ENCODE data around the gene TMEM30B.
"Not testable (repeated sequence)": the region's sequence is repeated elsewhere in the genome, so short reads cannot be mapped to it uniquely, and the experiment has no call there.

Gene TMEM30B

GRCh38 chr14:61320806-61321384 is 39.8 kb upstream of the TMEM30B start:
- peaks cover 61% of the 10 kb centered on the region for H3K27me3 ChIP-seq
- no peaks in the 10 kb centered on the region for H3K9me3 ChIP-seq
- no peak for DNase-seq
- TF ChIP-seq, protein P1, sequence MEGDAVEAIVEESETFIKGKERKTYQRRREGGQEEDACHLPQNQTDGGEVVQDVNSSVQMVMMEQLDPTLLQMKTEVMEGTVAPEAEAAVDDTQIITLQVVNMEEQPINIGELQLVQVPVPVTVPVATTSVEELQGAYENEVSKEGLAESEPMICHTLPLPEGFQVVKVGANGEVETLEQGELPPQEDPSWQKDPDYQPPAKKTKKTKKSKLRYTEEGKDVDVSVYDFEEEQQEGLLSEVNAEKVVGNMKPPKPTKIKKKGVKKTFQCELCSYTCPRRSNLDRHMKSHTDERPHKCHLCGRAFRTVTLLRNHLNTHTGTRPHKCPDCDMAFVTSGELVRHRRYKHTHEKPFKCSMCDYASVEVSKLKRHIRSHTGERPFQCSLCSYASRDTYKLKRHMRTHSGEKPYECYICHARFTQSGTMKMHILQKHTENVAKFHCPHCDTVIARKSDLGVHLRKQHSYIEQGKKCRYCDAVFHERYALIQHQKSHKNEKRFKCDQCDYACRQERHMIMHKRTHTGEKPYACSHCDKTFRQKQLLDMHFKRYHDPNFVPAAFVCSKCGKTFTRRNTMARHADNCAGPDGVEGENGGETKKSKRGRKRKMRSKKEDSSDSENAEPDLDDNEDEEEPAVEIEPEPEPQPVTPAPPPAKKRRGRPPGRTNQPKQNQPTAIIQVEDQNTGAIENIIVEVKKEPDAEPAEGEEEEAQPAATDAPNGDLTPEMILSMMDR (IDR thresholded peaks at IDR 0.05; ENCODE audit: low read depth, low read length): no peak
- no peaks in the 10 kb centered on the region for H3K4me1 ChIP-seq
- no peaks in the 10 kb centered on the region for H3K36me3 ChIP-seq
- H3K4me3 ChIP-seq (ENCODE audit: low read depth, low read length): no peak overlapping the region

DNA sequence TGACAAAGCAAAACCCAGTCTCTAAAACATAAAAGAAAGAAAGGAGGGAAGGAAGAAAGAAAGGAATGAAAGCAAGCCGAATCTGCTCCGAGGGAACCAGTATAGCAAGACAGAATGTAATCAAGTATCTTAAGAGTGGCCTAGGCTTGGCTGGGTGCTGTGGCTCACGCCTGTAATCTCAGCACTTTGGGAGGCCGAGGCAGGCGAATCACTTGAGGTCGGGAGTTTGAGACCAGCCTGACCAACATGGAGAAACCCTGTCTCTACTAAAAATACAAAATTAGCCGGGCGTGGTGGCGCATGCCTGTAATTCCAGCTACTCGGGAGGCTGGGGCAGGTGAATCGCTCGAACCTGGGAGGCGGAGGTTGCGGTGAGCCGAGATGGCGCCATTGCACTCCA is 39.0 kb upstream of the TMEM30B start:
- not testable (repeated sequence) for H3K36me3 ChIP-seq; H3K4me3 ChIP-seq (ENCODE audit: low read depth, low read length); H3K4me1 ChIP-seq; H3K9me3 ChIP-seq; DNase-seq
- peaks cover 61% of the 10 kb centered on the region for H3K27me3 ChIP-seq

GRCh38 chr14:61319706-61320105 is 38.6 kb upstream of the TMEM30B start:
- Histone ChIP-seq H3K4me3 (ENCODE audit: low read depth, low read length) (no peak overlapping the region), H3K4me1 (no peaks in the 10 kb centered on the region), H3K27me3 (peaks cover 61% of the 10 kb centered on the region), H3K9me3 (no peaks in the 10 kb centered on the region), H3K36me3 (no peaks in the 10 kb centered on the region)
- TF ChIP-seq, protein P1 (IDR thresholded peaks at IDR 0.05; ENCODE audit: low read depth, low read length): no peak
- DNase-seq: no peak

DNA sequence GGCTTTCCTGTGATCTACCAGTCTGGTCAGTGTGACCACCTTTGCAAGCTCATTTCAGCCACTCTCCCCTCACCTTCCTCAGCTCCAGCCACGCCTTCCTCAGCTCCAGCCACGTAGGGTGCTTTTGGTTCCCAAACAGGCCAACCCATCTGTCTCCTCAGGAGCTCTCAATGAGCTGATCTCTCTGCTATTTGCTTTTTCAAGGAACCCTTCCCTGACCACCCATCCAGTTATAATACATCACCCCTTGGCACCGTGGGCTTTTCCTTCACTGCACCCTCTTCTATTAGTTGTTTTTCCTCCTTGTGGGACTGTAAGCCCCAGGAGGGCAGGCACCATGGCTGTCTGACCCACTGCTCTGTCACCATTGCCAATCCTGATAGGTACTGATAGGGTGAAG is 37.9 kb upstream of the TMEM30B start:
- DNase-seq: no peak
- no peaks in the 10 kb centered on the region for H3K4me1 ChIP-seq
- no peaks in the 10 kb centered on the region for H3K9me3 ChIP-seq
- H3K36me3 ChIP-seq: no peaks in the 10 kb centered on the region
- H3K4me3 ChIP-seq (ENCODE audit: low read depth, low read length): no peak overlapping the region
- H3K27me3 ChIP-seq: peaks cover 64% of the 10 kb centered on the region
- TF ChIP-seq, protein P1 (IDR thresholded peaks at IDR 0.05; ENCODE audit: low read depth, low read length): no peak

GRCh38 chr14:61315313-61315712 is 34.2 kb upstream of the TMEM30B start:
- no peaks in the 10 kb centered on the region for H3K4me1 ChIP-seq
- H3K36me3 ChIP-seq: no peaks in the 10 kb centered on the region
- TF ChIP-seq, protein P1 (IDR thresholded peaks at IDR 0.05; ENCODE audit: low read depth, low read length): no peak
- H3K9me3 ChIP-seq: no peaks in the 10 kb centered on the region
- DNase-seq: no peak
- H3K27me3 ChIP-seq: peaks cover 31% of the 10 kb centered on the region
- no peak overlapping the region for H3K4me3 ChIP-seq (ENCODE audit: low read depth, low read length)

- H3K4me3 ChIP-seq (ENCODE audit: low read depth, low read length); H3K27me3 ChIP-seq; DNase-seq; H3K9me3 ChIP-seq; H3K4me1 ChIP-seq; H3K36me3 ChIP-seq: not testable (repeated sequence)
These were observed 27.6 kb upstream of the TMEM30B start for GRCh38 chr14:61308701-61309100.

GRCh38 chr14:61308198-61308597 is 27.1 kb upstream of the TMEM30B start:
- Histone ChIP-seq H3K27me3 (no peaks in the 10 kb centered on the region; the same call in 1 of the 2 replicates), H3K4me1 (no peaks in the 10 kb centered on the region), H3K9me3 (no peaks in the 10 kb centered on the region), H3K4me3 (ENCODE audit: low read depth, low read length) (no peak overlapping the region), H3K36me3 (no peaks in the 10 kb centered on the region)
- TF ChIP-seq, protein P1 (IDR thresholded peaks at IDR 0.05; ENCODE audit: low read depth, low read length): no peak
- DNase-seq: no peak

Measured in BE2C (cell line).